IMR-90 (cell line): ENCODE results near the gene TRAF3IP3. TPM values are rescaled to one million over a fixed set of nuclear protein-coding genes. Genes with fewer than 3 reads are reported as not detected.

Source experiments
- ATAC-seq: fragments of 200-7000 bp; cut with Tn5 transposase; 2 replicates; pipeline ENCODE4 v1.9.1; 2020; ENCODE audit warnings: low read depth, mild to moderate bottlenecking, moderate library complexity
- BruUV-seq: library from RNA; stranded (reverse); fragments of 400-500 nt; replicated peaks from 2 replicates; lab custom pipeline; 2021; lab: Mats Ljungman, UMichigan
- CTCF ChIA-PET: fragments of 300-600 bp; formaldehyde crosslinking; extraction: SDS; loops from one replicate; lab custom pipeline; 2021; ENCODE audit warnings: antibody characterized with exemption; lab: Yijun Ruan, JAX
- POLR2A ChIA-PET: fragments of 300-600 bp; sonication (Branson Sonifier 250); formaldehyde crosslinking; loops from one replicate; lab custom pipeline; 2022; ENCODE audit warnings: antibody characterized with exemption; ENCODE audit not compliant: unreplicated experiment; lab: Charles Lee
- DNase-seq: peaks from one replicate; pipeline ENCODE4 v3.0.0; 2013
- H2AFZ ChIP-seq: replicated peaks from 2 replicates; pipeline ENCODE3; 2013; ENCODE audit warnings: low read length, mild to moderate bottlenecking; ENCODE audit not compliant: poor library complexity
- H2AK5ac ChIP-seq: 2 replicates; pipeline ENCODE4 v1.6.1; 2013; ENCODE audit warnings: low read depth, low read length, inconsistent platforms
- H2AK9ac ChIP-seq: replicated peaks from 2 replicates; pipeline ENCODE3; 2013; ENCODE audit warnings: mild to moderate bottlenecking, low read depth, low read length, moderate library complexity; ENCODE audit not compliant: poor library complexity
- H2BK120ac ChIP-seq: 2 replicates; pipeline ENCODE4 v1.6.1; 2013; ENCODE audit warnings: low read depth, low read length, inconsistent platforms
- H2BK15ac ChIP-seq: 3 replicates; pipeline ENCODE4 v1.6.1; 2013; ENCODE audit warnings: low read depth, low read length, inconsistent platforms
- H2BK20ac ChIP-seq: 2 replicates; pipeline ENCODE4 v1.6.1; 2013; ENCODE audit warnings: low read depth, mild to moderate bottlenecking, inconsistent platforms, low read length, moderate library complexity
- H2BK5ac ChIP-seq: 2 replicates; pipeline ENCODE4 v1.6.1; 2013; ENCODE audit warnings: mild to moderate bottlenecking, low read depth, low read length, inconsistent platforms; ENCODE audit not compliant: poor library complexity, severe bottlenecking
- H3K14ac ChIP-seq: replicated peaks from 2 replicates; pipeline ENCODE4 v1.6.1; 2013; ENCODE audit warnings: low read depth, low read length, inconsistent platforms
- H3K18ac ChIP-seq: 2 replicates; pipeline ENCODE4 v1.6.1; 2013; ENCODE audit warnings: low read depth, low read length, control low read depth
- H3K23ac ChIP-seq: 2 replicates; pipeline ENCODE4 v1.6.1; 2013; ENCODE audit warnings: low read depth, low read length, inconsistent platforms
- H3K27ac ChIP-seq: 2 replicates; pipeline ENCODE4 v1.5.1; 2013; ENCODE audit warnings: mild to moderate bottlenecking, control low read depth, low read length; ENCODE audit not compliant: insufficient read depth
- H3K27me3 ChIP-seq: 2 replicates; pipeline ENCODE4 v1.6.1; 2013; ENCODE audit warnings: low read length; ENCODE audit not compliant: control insufficient read depth, insufficient read depth
- H3K36me3 ChIP-seq: 2 replicates; pipeline ENCODE4 v1.6.1; 2013; ENCODE audit warnings: low read length, mixed read lengths; ENCODE audit not compliant: control insufficient read depth, insufficient read depth
- H3K4ac ChIP-seq: 2 replicates; pipeline ENCODE4 v1.6.1; 2013; ENCODE audit warnings: low read depth, low read length, inconsistent platforms
- H3K4me1 ChIP-seq: 2 replicates; pipeline ENCODE4 v1.6.1; 2013; ENCODE audit warnings: low read length, mixed read lengths; ENCODE audit not compliant: control insufficient read depth, insufficient read depth
- H3K4me2 ChIP-seq: 2 replicates; pipeline ENCODE4 v1.6.1; 2013; ENCODE audit warnings: low read depth, mild to moderate bottlenecking, control low read depth, low read length, moderate library complexity
- H3K4me3 ChIP-seq: 2 replicates; pipeline ENCODE4 v1.5.1; 2013; ENCODE audit warnings: low read depth, mild to moderate bottlenecking, control low read depth, low read length, moderate library complexity; ENCODE audit not compliant: insufficient read depth
- H3K56ac ChIP-seq: 2 replicates; pipeline ENCODE4 v1.6.1; 2013; ENCODE audit warnings: low read length, inconsistent platforms; ENCODE audit not compliant: insufficient read depth; ENCODE audit errors: extremely low read depth
- H3K79me1 ChIP-seq, 2 experiments: 2 replicates each; pipeline ENCODE4 v1.6.1; 2013; ENCODE audit warnings: low read length in 2 of 2, inconsistent platforms in 1 of 2, low read depth in 1 of 2
- H3K9ac ChIP-seq: 2 replicates; pipeline ENCODE4 v1.6.1; 2013; ENCODE audit warnings: low read depth, low read length, control low read depth
- H3K9me1 ChIP-seq: 2 replicates; pipeline ENCODE4 v1.6.1; 2013; ENCODE audit warnings: low read length, inconsistent platforms; ENCODE audit not compliant: insufficient read depth
- H3K9me3 ChIP-seq: 2 replicates; pipeline ENCODE4 v1.6.1; 2013; ENCODE audit warnings: low read length; ENCODE audit not compliant: control insufficient read depth, insufficient read depth
- H4K20me1 ChIP-seq: 2 replicates; pipeline ENCODE4 v1.6.1; 2013; ENCODE audit warnings: low read length, inconsistent platforms; ENCODE audit not compliant: insufficient read depth
- H4K5ac ChIP-seq: 2 replicates; pipeline ENCODE4 v1.6.1; 2013; ENCODE audit warnings: mild to moderate bottlenecking, low read depth, low read length, control low read depth
- H4K8ac ChIP-seq, 2 experiments: 2 replicates each; pipeline ENCODE4 v1.6.1; 2013; ENCODE audit warnings: low read depth in 2 of 2, low read length in 2 of 2, control low read depth in 1 of 2, inconsistent platforms in 1 of 2
- H4K91ac ChIP-seq: 2 replicates; pipeline ENCODE4 v1.6.1; 2013; ENCODE audit warnings: low read depth, low read length, inconsistent platforms; ENCODE audit not compliant: insufficient read depth
- BHLHE40 ChIP-seq: fragments of 150-350 bp; IDR thresholded peaks from 2 replicates; pipeline ENCODE4 v1.6.1; 2016; ENCODE audit warnings: mild to moderate bottlenecking, low read depth, low read length
- CEBPB ChIP-seq: IDR thresholded peaks from 2 replicates; pipeline ENCODE4 v1.6.1; 2012; ENCODE audit warnings: low read depth, low read length, improper control_type of control experiment
- CHD1 ChIP-seq: IDR thresholded peaks from 2 replicates; pipeline ENCODE4 v1.6.1; 2012; ENCODE audit warnings: low read depth, low read length, improper control_type of control experiment
- CTCF ChIP-seq: conservative IDR thresholded peaks from 2 replicates; pipeline ENCODE4 v1.5.1; 2012; ENCODE audit warnings: mild to moderate bottlenecking, low read depth, low read length, improper control_type of control experiment
- ELK1 ChIP-seq: fragments of 150-350 bp; IDR thresholded peaks from 2 replicates; pipeline ENCODE4 v1.6.1; 2016; ENCODE audit warnings: low read depth, mild to moderate bottlenecking, low read length, moderate library complexity, borderline replicate concordance
- FOS ChIP-seq: fragments of 150-350 bp; IDR thresholded peaks from 2 replicates; pipeline ENCODE4 v1.6.1; 2016; ENCODE audit warnings: low read depth, low read length
- MAFK ChIP-seq: IDR thresholded peaks from 2 replicates; pipeline ENCODE4 v1.6.1; 2012; ENCODE audit warnings: low read depth, low read length, improper control_type of control experiment
- MAZ ChIP-seq: IDR thresholded peaks from 2 replicates; pipeline ENCODE4 v1.6.1; 2012; ENCODE audit warnings: low read depth, mild to moderate bottlenecking, low read length, improper control_type of control experiment, moderate library complexity, borderline replicate concordance
- MXI1 ChIP-seq: IDR thresholded peaks from 2 replicates; pipeline ENCODE4 v1.6.1; 2012; ENCODE audit warnings: low read depth, mild to moderate bottlenecking, low read length, moderate library complexity, borderline replicate concordance
- NFE2L2 ChIP-seq: fragments of 150-350 bp; IDR thresholded peaks from 2 replicates; pipeline ENCODE4 v1.6.1; 2016; ENCODE audit warnings: low read depth, mild to moderate bottlenecking, low read length
- POLR2A ChIP-seq: IDR thresholded peaks from 2 replicates; pipeline ENCODE4 v1.6.1; 2012; ENCODE audit warnings: mild to moderate bottlenecking, low read depth, low read length
- RAD21 ChIP-seq: IDR thresholded peaks from 2 replicates; pipeline ENCODE4 v1.6.1; 2012; ENCODE audit warnings: low read length, improper control_type of control experiment
- RCOR1 ChIP-seq: IDR thresholded peaks from 2 replicates; pipeline ENCODE4 v1.6.1; 2012; ENCODE audit warnings: mild to moderate bottlenecking, low read length, improper control_type of control experiment; ENCODE audit not compliant: insufficient replicate concordance
- RFX5 ChIP-seq: IDR thresholded peaks from 2 replicates; pipeline ENCODE4 v1.8.0; 2012; ENCODE audit warnings: low read depth, mild to moderate bottlenecking, low read length, moderate library complexity
- SMC3 ChIP-seq: fragments of 150-350 bp; IDR thresholded peaks from 2 replicates; pipeline ENCODE4 v1.6.1; 2016; ENCODE audit warnings: low read depth, mild to moderate bottlenecking, antibody characterized with exemption, low read length, moderate library complexity
- USF2 ChIP-seq: fragments of 150-350 bp; IDR thresholded peaks from 2 replicates; pipeline ENCODE4 v1.6.1; 2017; ENCODE audit warnings: mild to moderate bottlenecking, antibody characterized with exemption, low read length, low read depth
- WGBS, 2 experiments: methylation state at CpG; one replicate each; pipeline versions ENCODE4 v1.1.5 to v1.1.7; 2013; ENCODE audit warnings: missing lambda C conversion rate in 2 of 2; ENCODE audit not compliant: insufficient read length in 1 of 2; ENCODE audit errors: extremely low coverage in 2 of 2; 5-methylcytosine and 5-hydroxymethylcytosine counted together
- dilution Hi-C: fragments of 300-500 bp; cut with HindIII; formaldehyde crosslinking; loops from one replicate; pipeline ENCODE4 v1.14.3; 2018; ENCODE audit warnings: low sequenced_read_pairs; ENCODE audit not compliant: unreplicated experiment
- in situ Hi-C: fragments of 300-500 bp; cut with MboI; formaldehyde crosslinking; loops from 3 replicates; pipeline ENCODE4 v1.14.3; 2019; ENCODE audit warnings: low sequenced_read_pairs, inconsistent platforms, mixed read lengths
- intact Hi-C: fragments of 100-400 bp; cut with micrococcal nuclease; formaldehyde crosslinking; loops from 2 replicates; pipeline ENCODE4 v1.10.0; 2022
- polyA plus RNA-seq, 3 experiments: library from polyadenylated mRNA; depleted of rRNA; stranded (reverse); fragments of >200 nt; gene quantifications; 2 replicates each; pipeline ENCODE4 v1.2.3, GENCODE V29; 2012; ENCODE audit warnings: low replicate concordance in 1 of 3
- total RNA-seq: library from RNA; depleted of rRNA; stranded (reverse); fragments of >200 nt; gene quantifications from 2 replicates; pipeline ENCODE4 v1.2.3, GENCODE V29; 2012

Gene TRAF3IP3
- total and polyA plus RNA-seq, 2 of the 4 experiments (the other 2 are of a cell fraction), result 0.12 to 0.18 TPM

GRCh38 chr1:209780268-209780667 is 24.4 kb downstream of the TRAF3IP3 start:
- Histone ChIP-seq H3K4ac (no peak overlapping the region), H4K5ac (no peak overlapping the region), H2BK15ac (no peak overlapping the region), H3K14ac (no peak overlapping the region), H3K36me3 (no peaks in the 10 kb centered on the region), H4K20me1 (no peaks in the 10 kb centered on the region), H2BK20ac (no peak overlapping the region), H2BK5ac (no peak overlapping the region), H3K4me3 (no peak overlapping the region), H3K79me1 (peaks cover 7 to 20% of the 10 kb centered on the region in 2 experiments; a peak in 3 of 4 replicates), H2AFZ (no peak overlapping the region), H3K23ac (no peak overlapping the region), H3K56ac (no peak overlapping the region), H2BK120ac (no peak overlapping the region), H3K27ac (no peak overlapping the region), H3K9ac (no peak overlapping the region), H3K9me1 (peaks cover 8% of the 10 kb centered on the region; the same call in 1 of the 2 replicates), H3K27me3 (no peaks in the 10 kb centered on the region), H4K91ac (no peak overlapping the region), H3K4me1 (no peaks in the 10 kb centered on the region; the same call in 1 of the 2 replicates), H3K9me3 (no peaks in the 10 kb centered on the region), H3K18ac (no peak overlapping the region), H2AK5ac (no peak overlapping the region), H2AK9ac (no peak overlapping the region), H3K4me2 (no peak overlapping the region), H4K8ac (no peak overlapping the region)
- intact Hi-C loops (no loop called here), dilution Hi-C loops (no loop called here), in situ Hi-C loops (no loop called here)
- CTCF ChIA-PET, result no interaction called here
- WGBS, 2 experiments, result 75% methylated on average over 2 of the region's 4 CpGs; no CpG with 5 or more reads in 1 of the 2 experiments
- POLR2A ChIA-PET, result no interaction called here
- no peak for TF ChIP-seq MXI1
- TF ChIP-seq POLR2A, result no peak
- no peak for TF ChIP-seq FOS
- TF ChIP-seq CHD1, result no peak
- no peak for TF ChIP-seq RAD21
- TF ChIP-seq NFE2L2, result no peak
- no peak for TF ChIP-seq MAFK
- TF ChIP-seq BHLHE40, result no peak
- TF ChIP-seq MAZ, result no peak
- TF ChIP-seq CTCF, result no peak
- TF ChIP-seq CEBPB, result no peak
- TF ChIP-seq ELK1, result no peak
- no peak for TF ChIP-seq SMC3
- no peak for TF ChIP-seq RFX5
- TF ChIP-seq RCOR1, result no peak
- TF ChIP-seq USF2, result no peak
- BruUV-seq, result no TSS peak
- no peak for DNase-seq
- ATAC-seq, result no peak
